GM21515 (cell line): ENCODE results near the gene SPTBN5.
A peak's percentile ranks its signal among the peaks of the same experiment; 100 is the strongest.

ENCODE experiments used
- ATAC-seq: cut with Tn5 transposase; IDR thresholded peaks from one replicate; pipeline ENCODE4 v1.9.1; 2021; ENCODE audit not compliant: unreplicated experiment

The SPTBN5 gene

GRCh38 chr15:41904541-41905005, 10.7 kb upstream of the SPTBN5 start:
- no peak for ATAC-seq

GRCh38 chr15:41903782-41904181, 9.9 kb upstream of the SPTBN5 start:
- ATAC-seq: no peak

- ATAC-seq: no peak
These were observed 7.6 kb upstream of the SPTBN5 start for GRCh38 chr15:41901431-41901830.

GRCh38 chr15:41900526-41901380, 6.9 kb upstream of the SPTBN5 start:
- no peak for ATAC-seq

GRCh38 chr15:41899854-41900442, 6.1 kb upstream of the SPTBN5 start:
- no peak for ATAC-seq

GRCh38 chr15:41897363-41897799, 3.5 kb upstream of the SPTBN5 start:
- ATAC-seq: no peak

- ATAC-seq: no peak
These were observed 2.7 kb upstream of the SPTBN5 start for GRCh38 chr15:41896566-41896965.

GRCh38 chr15:41895957-41896356, 2.1 kb upstream of the SPTBN5 start:
- no peak for ATAC-seq

- ATAC-seq: no peak
These were observed 1.6 kb upstream of the SPTBN5 start for GRCh38 chr15:41895491-41895890.

- peak; percentile 82 for ATAC-seq
These were observed 1.1 kb upstream of the SPTBN5 start for GRCh38 chr15:41894791-41895463.

GRCh38 chr15:41894251-41894790, 468 bp upstream of the SPTBN5 start:
- peak; percentile 16 for ATAC-seq

GRCh38 chr15:41892621-41893421, 1.0 kb downstream of the SPTBN5 start:
- ATAC-seq: no peak

- ATAC-seq: no peak
These were observed 1.9 kb downstream of the SPTBN5 start for GRCh38 chr15:41891946-41892345.

- ATAC-seq: no peak
These were observed 2.6 kb downstream of the SPTBN5 start for GRCh38 chr15:41891226-41891625.

- ATAC-seq: no peak
These were observed 3.7 kb downstream of the SPTBN5 start for GRCh38 chr15:41890050-41890690.

- no peak for ATAC-seq
These were observed 5.1 kb downstream of the SPTBN5 start for GRCh38 chr15:41888662-41889253.

- ATAC-seq: no peak
These were observed 6.0 kb downstream of the SPTBN5 start for GRCh38 chr15:41887893-41888292.

- ATAC-seq: no peak
These were observed 6.7 kb downstream of the SPTBN5 start for GRCh38 chr15:41887161-41887560.

GRCh38 chr15:41886741-41887140, 7.1 kb downstream of the SPTBN5 start:
- ATAC-seq: no peak

GRCh38 chr15:41885841-41886240, 8.0 kb downstream of the SPTBN5 start:
- ATAC-seq: no peak
